Gastrocnemius medialis (tissue), 4 donors: ENCODE data around the gene IGLL5.

Experiments used
- POLR2A ChIP-seq, 2 donors: fragments of 450-650 bp; IDR thresholded peaks; one replicate each; pipeline ENCODE4 v1.6.1; 2017; ENCODE audit warnings: antibody characterized with exemption in 2 of 2, mild to moderate bottlenecking in 2 of 2, moderate library complexity in 2 of 2
- TF ChIP-seq, protein P1 (sequence below), 5 experiments: fragments of 450-650 bp in 3 of 5; fragments of 200-600 bp in 2 of 5; sonication (generic) in 2 of 5; IDR thresholded peaks in 4 of 5; conservative IDR thresholded peaks in 1 of 5; 1 replicate in 4 of 5; 2 replicates in 1 of 5; pipeline ENCODE4 v1.5.1; 2016 to 2019; ENCODE audit warnings: antibody characterized with exemption in 5 of 5, mild to moderate bottlenecking in 3 of 5, moderate library complexity in 3 of 5

DNA sequence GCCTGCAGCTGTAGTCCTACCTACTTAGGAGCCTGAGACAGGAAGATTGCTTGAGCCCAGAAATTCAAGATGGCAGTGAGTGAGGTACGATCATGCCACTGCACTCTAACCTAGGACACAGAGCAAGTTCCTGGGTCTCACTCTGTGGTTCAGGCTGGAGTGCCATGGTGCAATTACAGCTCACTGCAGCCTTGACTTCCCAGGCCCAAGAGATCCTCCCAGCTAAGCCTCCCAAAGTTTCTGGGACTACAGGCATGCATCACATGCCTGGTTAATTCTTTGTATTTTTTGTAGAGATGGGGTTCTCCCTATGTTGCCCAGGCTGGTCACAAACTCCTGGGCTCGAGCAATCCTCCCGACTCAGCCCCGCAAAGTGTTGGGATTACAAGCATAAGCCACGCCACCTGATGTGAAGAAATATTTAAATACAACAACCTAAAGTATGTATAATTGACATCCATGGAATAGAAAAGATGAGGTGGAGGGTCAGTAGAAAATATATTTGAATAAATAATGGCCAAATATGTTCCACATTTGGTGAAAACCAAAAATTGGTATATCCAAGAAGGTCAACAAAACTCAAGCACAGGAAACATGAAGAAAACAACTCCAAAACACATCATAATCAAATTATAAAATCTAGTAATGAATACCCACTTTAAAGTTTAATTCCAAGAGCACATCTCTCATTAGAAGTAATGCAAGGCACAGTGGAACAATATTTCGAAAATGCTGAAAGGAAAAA is 47.9 kb upstream of the IGLL5 start:
- TF ChIP-seq, protein P1, sequence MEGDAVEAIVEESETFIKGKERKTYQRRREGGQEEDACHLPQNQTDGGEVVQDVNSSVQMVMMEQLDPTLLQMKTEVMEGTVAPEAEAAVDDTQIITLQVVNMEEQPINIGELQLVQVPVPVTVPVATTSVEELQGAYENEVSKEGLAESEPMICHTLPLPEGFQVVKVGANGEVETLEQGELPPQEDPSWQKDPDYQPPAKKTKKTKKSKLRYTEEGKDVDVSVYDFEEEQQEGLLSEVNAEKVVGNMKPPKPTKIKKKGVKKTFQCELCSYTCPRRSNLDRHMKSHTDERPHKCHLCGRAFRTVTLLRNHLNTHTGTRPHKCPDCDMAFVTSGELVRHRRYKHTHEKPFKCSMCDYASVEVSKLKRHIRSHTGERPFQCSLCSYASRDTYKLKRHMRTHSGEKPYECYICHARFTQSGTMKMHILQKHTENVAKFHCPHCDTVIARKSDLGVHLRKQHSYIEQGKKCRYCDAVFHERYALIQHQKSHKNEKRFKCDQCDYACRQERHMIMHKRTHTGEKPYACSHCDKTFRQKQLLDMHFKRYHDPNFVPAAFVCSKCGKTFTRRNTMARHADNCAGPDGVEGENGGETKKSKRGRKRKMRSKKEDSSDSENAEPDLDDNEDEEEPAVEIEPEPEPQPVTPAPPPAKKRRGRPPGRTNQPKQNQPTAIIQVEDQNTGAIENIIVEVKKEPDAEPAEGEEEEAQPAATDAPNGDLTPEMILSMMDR (IDR thresholded peaks at IDR 0.05 in 4 of 5, conservative IDR thresholded peaks at IDR 0.05 in 1 of 5): no peak
- no peak for TF ChIP-seq POLR2A (IDR thresholded peaks at IDR 0.05)
